Stomach (tissue), 9 donors: ENCODE results near the gene SPATA20. TPM values are rescaled to one million over a fixed set of nuclear protein-coding genes. Genes with fewer than 3 reads are reported as not detected.

ENCODE experiments used
- DNase-seq, 2 donors: peaks; one replicate each; pipeline versions ENCODE4 v3.0.0 to v3.0.0-alpha.2; 2013 to 2019
- H3K27ac ChIP-seq, 5 donors: fragments of 200-600 bp in 4 of 5; sonication (generic) in 4 of 5; one replicate each; pipeline ENCODE4 v1.5.1; 2013 to 2019; ENCODE audit warnings: mild to moderate bottlenecking in 1 of 5, moderate library complexity in 1 of 5
- H3K27me3 ChIP-seq, 3 donors: fragments of 200-600 bp; sonication (generic); one replicate each; pipeline ENCODE4 v1.5.1; 2017 to 2019; ENCODE audit warnings: mixed run types in 1 of 3
- H3K36me3 ChIP-seq, 4 donors: fragments of 200-600 bp; sonication (generic); 1 replicate in 3 of 4; 2 replicates in 1 of 4; pipeline ENCODE4 v1.5.1; 2016 to 2019
- H3K4me1 ChIP-seq, 4 donors: fragments of 200-600 bp; sonication (generic); one replicate each; pipeline ENCODE4 v1.5.1; 2016 to 2019
- H3K4me3 ChIP-seq, 4 donors: fragments of 200-600 bp; sonication (generic) in 3 of 4; one replicate each; pipeline ENCODE4 v1.5.1; 2016 to 2019; ENCODE audit warnings: mild to moderate bottlenecking in 1 of 4
- H3K9me3 ChIP-seq, 4 donors: fragments of 200-600 bp; sonication (generic); one replicate each; pipeline ENCODE4 v1.5.1; 2016 to 2019
- CTCF ChIP-seq, 7 experiments: fragments of 450-650 bp in 4 of 7; fragments of 200-600 bp in 3 of 7; sonication (generic) in 3 of 7; IDR thresholded peaks; one replicate each; pipeline ENCODE4 v1.5.1; 2016 to 2019; ENCODE audit warnings: antibody characterized with exemption in 7 of 7, control low read depth in 2 of 7, mild to moderate bottlenecking in 1 of 7
- EP300 ChIP-seq: sonication (generic); formaldehyde crosslinking; IDR thresholded peaks from one replicate; pipeline ENCODE4 v1.6.1; 2017; ENCODE audit warnings: antibody characterized with exemption
- POLR2A ChIP-seq, 4 donors: fragments of 450-650 bp; IDR thresholded peaks; one replicate each; pipeline ENCODE4 v1.6.1; 2016; ENCODE audit warnings: antibody characterized with exemption in 4 of 4, control low read depth in 2 of 4, mild to moderate bottlenecking in 1 of 4, moderate library complexity in 1 of 4
- POLR2AphosphoS5 ChIP-seq, 3 donors: sonication (generic); formaldehyde crosslinking; IDR thresholded peaks; one replicate each; pipeline ENCODE4 v1.6.1; 2016; ENCODE audit warnings: antibody characterized with exemption in 3 of 3
- WGBS, 5 donors: extraction: QIAGEN DNeasy Blood & Tissue Kit in 3 of 5; methylation state at CpG; one replicate each; pipeline versions ENCODE4 v1.1.5 to v1.1.7; 2013 to 2018; 5-methylcytosine and 5-hydroxymethylcytosine counted together
- intact Hi-C: fragments of 100-400 bp; cut with DNase I; formaldehyde crosslinking; loops from one replicate; pipeline ENCODE4 v1.15.1; 2023; ENCODE audit warnings: low total_unique reads
- polyA plus RNA-seq, 3 donors: library from polyadenylated mRNA; stranded (reverse); fragments of 200-250 nt; gene quantifications; one replicate each; pipeline ENCODE4 v1.2.3, GENCODE V29; 2013
- total RNA-seq, 5 donors: library from RNA; depleted of rRNA; stranded (reverse); fragments of >200 nt; gene quantifications; one replicate each; pipeline versions ENCODE4 v1.1.0 to v1.2.3, GENCODE V29; 2014 to 2016
- donor health status: healthy with polysubstance abuse.
- donor health status: Bipolar disorder and iron deficiency.
- donor health status: healthy.

Gene SPATA20
- total and polyA plus RNA-seq, 8 donors = 24.8 to 1,214 (median 80.8) TPM

- intact Hi-C loops = no loop called here
These were observed 47.9 kb downstream of the SPATA20 start for GRCh38 chr17:50594892-50595291.

GRCh38 chr17:50596191-50597037 is 49.4 kb downstream of the SPATA20 start:
- Histone ChIP-seq H3K4me1 (no peaks in the 10 kb centered on the region), H3K4me3 (no peak overlapping the region), H3K9me3 (no peaks in the 10 kb centered on the region), H3K27ac (no peak overlapping the region), H3K36me3 (no peaks in the 10 kb centered on the region), H3K27me3 (no peaks in the 10 kb centered on the region)
- intact Hi-C loops = no loop called here
- TF ChIP-seq EP300 = no peak
- peak in 1 of 7 experiments; percentile 23 for TF ChIP-seq CTCF (IDR thresholded peaks at IDR 0.05)
- DNase-seq = peak in 1 of 2 donors; percentile 39
- 67 to 85% (median 68%) methylated on average over 25 to 34 of the region's 34 CpGs for WGBS, 5 donors

More at GRCh38 chr17:50594892-50595291, 47.9 kb downstream of the SPATA20 start:
- H3K27me3 ChIP-seq = no peaks in the 10 kb centered on the region
- H3K4me3 ChIP-seq = no peak overlapping the region
- H3K4me1 ChIP-seq = peaks cover 2 to 5% (median 4%) of the 10 kb centered on the region in 4 donors
- WGBS, 5 donors = 90 to 93% (median 91%) methylated on average over 21 of the region's 21 CpGs
- H3K27ac ChIP-seq = no peak overlapping the region
- DNase-seq = no peak
- no peaks in the 10 kb centered on the region for H3K36me3 ChIP-seq
- H3K9me3 ChIP-seq = no peaks in the 10 kb centered on the region
- TF ChIP-seq CTCF (IDR thresholded peaks at IDR 0.05) (no peak), POLR2A (IDR thresholded peaks at IDR 0.05) (no peak), POLR2AphosphoS5 (IDR thresholded peaks at IDR 0.05) (no peak), EP300 (no peak)

GRCh38 chr17:50598487-50598886 is 51.5 kb downstream of the SPATA20 start:
- intact Hi-C loops = no loop called here
- no peak overlapping the region for H3K27ac ChIP-seq
- no peak overlapping the region for H3K4me3 ChIP-seq
- no peaks in the 10 kb centered on the region for H3K36me3 ChIP-seq
- peaks cover 0 to 13% (median 0%) of the 10 kb centered on the region in 3 donors for H3K27me3 ChIP-seq
- no peak for DNase-seq
- no peaks in the 10 kb centered on the region for H3K9me3 ChIP-seq
- TF ChIP-seq EP300 (no peak), POLR2A (IDR thresholded peaks at IDR 0.05) (no peak), CTCF (IDR thresholded peaks at IDR 0.05) (no peak), POLR2AphosphoS5 (IDR thresholded peaks at IDR 0.05) (no peak)
- H3K4me1 ChIP-seq = no peaks in the 10 kb centered on the region
- WGBS, 5 donors = 60 to 75% (median 61%) methylated on average over 5 of the region's 5 CpGs

GRCh38 chr17:50599606-50600005 is 52.6 kb downstream of the SPATA20 start:
- Histone ChIP-seq H3K9me3 (no peaks in the 10 kb centered on the region), H3K36me3 (no peaks in the 10 kb centered on the region), H3K4me3 (no peak overlapping the region), H3K27ac (no peak overlapping the region), H3K27me3 (peaks cover 0 to 23% (median 0%) of the 10 kb centered on the region in 3 donors), H3K4me1 (peaks cover 0 to 8% (median 5%) of the 10 kb centered on the region in 4 donors)
- intact Hi-C loops = no loop called here
- TF ChIP-seq CTCF (IDR thresholded peaks at IDR 0.05) (no peak), POLR2A (IDR thresholded peaks at IDR 0.05) (no peak), EP300 (no peak), POLR2AphosphoS5 (IDR thresholded peaks at IDR 0.05) (no peak)
- DNase-seq = no peak
- 88 to 94% (median 92%) methylated on average over 11 to 15 of the region's 15 CpGs for WGBS, 5 donors
